ENCODE results near the gene GPR18.

- TF ChIP-seq CTCF (IDR thresholded peaks at IDR 0.05) (no peak), ZFX (IDR thresholded peaks at IDR 0.05; ENCODE audit: borderline replicate concordance) (no peak)
Observed at GRCh38 chr13:99211421-99212035, 46.7 kb downstream of the GPR18 start.
